GM18519 (cell line): Measurements from ENCODE around the gene DCST2.
"Not testable (repeated sequence)": the region's sequence is repeated elsewhere in the genome, so short reads cannot be mapped to it uniquely, and the experiment has no call there.

Experiments
- ATAC-seq: cut with Tn5 transposase; IDR thresholded peaks from one replicate; pipeline ENCODE4 v1.9.1; 2021; ENCODE audit warnings: mild to moderate bottlenecking, moderate library complexity; ENCODE audit not compliant: unreplicated experiment, low FRiP score

Gene DCST2

GRCh38 chr1:154983776-154984466, 49.7 kb downstream of the DCST2 start:
- no peak for ATAC-seq

DNA sequence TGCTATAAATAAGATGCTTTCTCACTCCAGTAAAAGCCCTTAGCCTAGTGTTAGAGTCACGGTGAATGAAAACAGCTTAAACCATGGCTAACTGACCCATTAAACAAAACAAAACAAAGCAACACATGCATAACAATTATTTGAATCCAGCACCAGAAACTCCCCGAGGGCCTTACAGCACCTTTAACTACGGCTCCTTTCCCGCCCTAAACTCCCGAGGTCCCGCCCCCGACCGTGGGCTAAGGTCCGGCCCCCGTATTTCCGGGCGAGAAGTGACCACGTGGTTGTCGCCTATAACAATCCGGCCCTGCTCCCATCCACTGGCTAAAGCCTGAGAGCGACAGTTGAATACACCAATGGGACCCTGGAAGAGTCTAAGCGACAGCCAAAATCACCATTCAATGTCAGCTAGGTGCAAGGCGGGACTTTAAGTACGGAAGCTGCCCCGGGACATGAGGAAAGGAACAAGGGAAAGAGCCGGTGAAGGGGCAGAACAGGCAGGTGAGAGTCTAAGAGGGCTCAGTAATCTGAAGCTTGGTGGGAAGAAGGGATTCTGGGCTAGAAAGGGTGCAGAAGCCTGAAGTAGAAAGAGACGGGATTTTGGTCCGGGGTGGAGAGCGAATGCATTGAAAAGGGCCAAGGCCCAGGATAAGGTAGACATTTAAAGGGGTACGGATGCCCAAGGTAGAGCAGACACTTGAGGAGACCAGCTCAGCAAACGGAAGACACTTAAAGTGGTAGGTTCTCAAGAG, 50.5 kb downstream of the DCST2 start, which contains the start of gene FLAD1:
Gene FLAD1, plus strand, starts transcription at position 448 of the 752 bp plus-strand sequence. CDS start 351 bp downstream, outside the sequence.
- peak; percentile 92 for ATAC-seq

DNA sequence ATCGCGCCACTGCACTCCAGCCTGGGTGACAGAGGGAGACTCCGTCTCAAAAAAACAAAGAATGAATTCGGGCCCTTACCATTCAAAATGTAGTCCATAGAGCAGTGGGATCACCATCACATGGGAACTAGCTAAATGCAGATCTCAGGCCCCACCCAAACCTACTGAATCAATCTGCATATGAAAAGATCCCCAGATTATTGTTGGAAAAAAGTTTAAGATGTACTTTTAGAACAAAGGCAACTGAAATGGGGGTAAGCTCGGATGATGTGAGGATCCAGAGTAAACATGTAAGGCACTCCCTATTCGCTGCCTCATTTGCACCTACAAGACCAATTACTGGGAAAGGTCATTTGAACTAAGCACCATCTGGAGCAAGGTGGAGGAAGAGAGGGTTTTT, 51.2 kb downstream of the DCST2 start:
- no peak for ATAC-seq

GRCh38 chr1:154978360-154978759, 55.2 kb downstream of the DCST2 start:
- ATAC-seq, result no peak

DNA sequence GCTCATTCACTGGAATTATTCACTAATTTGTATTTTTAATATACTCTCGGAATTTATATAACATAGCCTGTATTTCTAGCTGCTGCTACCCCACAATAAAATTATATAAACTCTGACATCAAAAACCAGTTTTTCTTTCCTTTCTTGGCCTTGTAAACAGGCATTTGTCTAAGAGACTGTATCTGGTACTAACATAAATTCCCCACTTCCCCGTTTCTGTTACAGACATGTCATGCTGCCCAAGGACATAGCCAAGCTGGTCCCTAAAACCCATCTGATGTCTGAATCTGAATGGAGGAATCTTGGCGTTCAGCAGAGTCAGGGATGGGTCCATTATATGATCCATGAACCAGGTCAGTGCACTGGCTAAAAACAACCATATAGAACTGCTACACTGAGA, 55.8 kb downstream of the DCST2 start:
- ATAC-seq, result not testable (repeated sequence)

GRCh38 chr1:154975409-154976059, 58.0 kb downstream of the DCST2 start:
- ATAC-seq, result no peak

GRCh38 chr1:154974808-154975408, 58.7 kb downstream of the DCST2 start:
- ATAC-seq, result peak; percentile 26

GRCh38 chr1:154974102-154974807, 59.3 kb downstream of the DCST2 start, which contains the start of gene CKS1B:
TSS of gene CKS1B (plus strand) at chr1:154974681. CDS start at chr1:154974746, 65 bp downstream.
- peak; percentile 75 for ATAC-seq

GRCh38 chr1:154973344-154974101, 60.1 kb downstream of the DCST2 start:
- ATAC-seq, result no peak

- ATAC-seq, result no peak
Observed at GRCh38 chr1:154972517-154973343, 60.9 kb downstream of the DCST2 start.

DNA sequence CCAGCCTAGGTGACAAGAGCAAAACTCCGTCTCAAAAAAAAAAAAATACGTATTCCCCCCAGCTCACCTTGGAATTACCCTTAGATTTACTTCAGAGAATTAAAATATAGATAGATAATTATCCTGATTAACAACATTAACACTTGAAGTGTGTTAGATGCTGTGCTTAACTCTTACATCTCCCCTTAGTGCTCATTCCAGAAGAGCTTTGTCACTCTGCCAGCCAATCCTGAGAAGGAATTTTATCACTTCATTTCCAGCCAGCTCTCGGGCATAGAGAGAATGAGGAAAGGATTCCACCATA, 61.4 kb downstream of the DCST2 start:
- no peak for ATAC-seq

DNA sequence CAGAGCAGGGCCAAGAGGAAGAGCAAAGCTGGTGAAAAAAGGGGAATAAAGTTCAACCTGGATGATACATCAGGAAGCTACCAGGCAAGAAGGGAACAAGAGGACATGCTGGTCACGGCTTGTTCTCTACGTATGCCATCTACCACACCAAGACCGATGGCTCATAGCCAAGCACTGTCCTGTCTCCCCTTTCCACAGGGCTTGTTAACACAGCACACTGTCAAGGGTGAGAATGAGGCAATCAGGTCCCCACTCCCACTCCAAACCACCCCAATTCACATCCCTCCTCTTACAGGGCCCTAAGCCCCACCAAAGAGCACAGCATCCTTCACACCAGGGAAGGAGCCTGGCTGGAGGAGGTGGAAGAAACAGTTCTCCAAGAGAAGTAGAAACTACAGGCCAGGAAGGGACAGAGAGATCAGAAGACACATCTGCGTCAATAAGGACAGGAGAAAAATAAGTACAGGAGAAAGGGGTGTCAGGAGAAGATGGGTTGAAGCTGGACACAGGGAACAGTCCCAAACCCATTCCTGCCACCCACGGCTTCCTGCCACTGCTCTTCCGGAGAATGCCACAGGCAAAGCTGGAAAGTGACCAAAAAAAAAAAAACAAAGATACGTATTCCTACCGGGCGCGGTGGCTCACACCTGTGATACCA, 62.1 kb downstream of the DCST2 start:
- ATAC-seq, result no peak

- ATAC-seq, result no peak
Observed at GRCh38 chr1:154970631-154971340, 62.8 kb downstream of the DCST2 start, which contains the start of gene SHC1. TSS of gene SHC1 (minus strand) at chr1:154970747. CDS start at chr1:154970526, 221 bp downstream.

GRCh38 chr1:154969860-154970452, 63.6 kb downstream of the DCST2 start:
- ATAC-seq, result no peak

GRCh38 chr1:154969246-154969645, 64.3 kb downstream of the DCST2 start:
- ATAC-seq, result no peak

GRCh38 chr1:154968731-154969130, 64.8 kb downstream of the DCST2 start:
- no peak for ATAC-seq
